ENCODE results near the gene KRTAP10-6. TPM values are rescaled to one million over a fixed set of nuclear protein-coding genes. Genes with fewer than 3 reads are reported as not detected.
"Not testable (repeated sequence)": the region's sequence is repeated elsewhere in the genome, so short reads cannot be mapped to it uniquely, and the experiment has no call there.

Gene KRTAP10-6
- not detected for polyA plus RNA-seq (2012; ENCODE audit: low read depth, missing spikeins)

GRCh38 chr21:44592446-44593311 lies at the start of gene KRTAP10-6:
TSS of gene KRTAP10-6 (minus strand) at chr21:44592505. CDS start at chr21:44592484, 21 bp downstream.
- TF ChIP-seq POU2F2 (IDR thresholded peaks at IDR 0.05; ENCODE audit: low read depth, low read length) (no peak), TAF1 (IDR thresholded peaks at IDR 0.05; ENCODE audit: low read depth, low read length) (no peak), SPI1 (IDR thresholded peaks at IDR 0.05; ENCODE audit: low read depth, low read length) (no peak), POLR2A (IDR thresholded peaks at IDR 0.05; ENCODE audit: low read depth, low read length) (no peak), PAX5 (IDR thresholded peaks at IDR 0.05; ENCODE audit: insufficient read depth, low read length, severe bottlenecking) (no peak), POLR2AphosphoS5 (IDR thresholded peaks at IDR 0.05; ENCODE audit: low read depth, low read length) (no peak)
- DNase-seq (ENCODE audit: insufficient read length, low spot score), result no peak
- no peak for FAIRE-seq

DNA sequence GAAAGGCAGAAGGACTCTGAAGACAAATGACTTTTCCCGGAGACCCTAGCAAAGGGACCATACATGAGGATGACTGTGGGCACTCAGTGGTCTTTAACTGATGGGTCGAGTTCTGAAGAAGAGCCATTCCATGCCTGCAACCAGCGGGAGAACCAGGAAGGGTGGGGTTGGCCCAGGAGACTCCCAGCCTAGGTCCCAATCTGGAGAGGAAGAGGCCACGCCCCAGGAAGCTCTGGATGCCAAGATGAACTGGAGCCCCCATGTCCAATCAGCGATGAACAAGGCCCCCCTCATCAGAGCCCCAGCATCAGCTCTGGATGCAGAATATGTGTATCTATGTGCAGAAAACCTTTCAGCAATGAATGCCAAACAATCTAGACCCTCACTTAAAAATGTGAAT lies 48.5 kb upstream of the KRTAP10-6 start:
- TF ChIP-seq PAX5 (IDR thresholded peaks at IDR 0.05; ENCODE audit: insufficient read depth, low read length, severe bottlenecking) (no peak), TAF1 (IDR thresholded peaks at IDR 0.05; ENCODE audit: low read depth, low read length) (no peak), POLR2A (IDR thresholded peaks at IDR 0.05; ENCODE audit: low read depth, low read length) (no peak), POLR2AphosphoS5 (IDR thresholded peaks at IDR 0.05; ENCODE audit: low read depth, low read length) (no peak), POU2F2 (IDR thresholded peaks at IDR 0.05; ENCODE audit: low read depth, low read length) (no peak), SPI1 (IDR thresholded peaks at IDR 0.05; ENCODE audit: low read depth, low read length) (no peak)
- FAIRE-seq (no peak), DNase-seq (ENCODE audit: insufficient read length, low spot score) (no peak)

DNA sequence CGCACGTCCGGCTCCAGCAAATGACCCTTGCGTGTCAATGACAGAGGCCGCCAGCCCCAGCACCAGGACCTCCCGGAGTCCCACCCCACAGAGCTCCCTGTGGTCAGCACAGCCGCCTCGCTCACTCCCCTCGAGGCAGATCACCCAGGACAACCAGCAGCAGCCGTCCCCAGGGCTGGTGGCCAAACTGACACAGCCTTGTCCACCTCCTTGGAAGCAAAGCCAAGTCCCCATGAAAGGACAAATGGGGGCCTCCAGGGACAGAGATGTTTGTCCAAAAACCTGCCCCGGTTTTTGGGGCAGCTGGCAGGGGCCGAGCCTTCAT lies 47.0 kb upstream of the KRTAP10-6 start:
- TF ChIP-seq SPI1 (IDR thresholded peaks at IDR 0.05; ENCODE audit: low read depth, low read length) (no peak), POLR2AphosphoS5 (IDR thresholded peaks at IDR 0.05; ENCODE audit: low read depth, low read length) (no peak), TAF1 (IDR thresholded peaks at IDR 0.05; ENCODE audit: low read depth, low read length) (no peak), POLR2A (IDR thresholded peaks at IDR 0.05; ENCODE audit: low read depth, low read length) (no peak), PAX5 (IDR thresholded peaks at IDR 0.05; ENCODE audit: insufficient read depth, low read length, severe bottlenecking) (no peak)
- DNase-seq (ENCODE audit: insufficient read length, low spot score) (no peak), FAIRE-seq (no peak)

DNA sequence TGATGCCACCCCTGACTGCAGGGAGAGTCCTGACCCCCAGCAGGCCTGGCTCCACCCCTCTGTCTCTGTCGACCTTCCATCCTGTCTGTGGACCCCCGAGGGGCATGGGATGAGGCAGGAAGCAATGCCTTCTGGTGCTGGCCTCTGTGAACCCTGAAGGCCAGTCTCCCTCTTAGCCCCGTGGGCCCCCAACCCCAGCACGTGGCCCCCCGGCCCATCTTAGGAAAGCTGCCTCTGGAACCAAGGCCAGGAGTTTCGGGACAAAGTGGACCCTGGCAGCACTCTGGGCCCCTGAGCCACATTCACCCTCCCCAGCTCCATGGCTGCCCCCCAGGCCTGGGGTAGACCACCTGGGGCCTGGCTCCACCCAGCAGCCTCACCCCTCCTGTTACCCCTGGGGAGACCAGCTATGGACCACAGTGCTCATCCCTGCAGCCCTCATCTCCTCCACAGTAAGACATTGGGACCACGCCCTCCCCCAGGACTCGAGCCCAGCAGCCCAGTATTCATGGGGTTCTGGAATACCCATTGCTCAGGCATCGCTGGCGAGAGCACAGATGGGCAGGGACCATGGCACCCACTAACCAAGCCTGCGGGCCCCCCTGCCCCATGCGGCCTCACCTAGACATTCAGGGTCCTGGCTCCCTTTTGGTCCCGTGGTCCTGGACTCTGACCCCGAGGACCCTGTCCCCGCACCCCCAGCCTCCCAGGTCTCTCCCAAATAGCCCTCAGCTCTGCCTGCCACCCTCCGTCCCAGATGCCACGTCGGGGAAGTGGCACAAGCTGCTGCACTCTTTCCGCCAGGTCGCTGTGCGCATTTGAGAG lies 46.4 kb upstream of the KRTAP10-6 start:
- FAIRE-seq, result not testable (repeated sequence)

DNA sequence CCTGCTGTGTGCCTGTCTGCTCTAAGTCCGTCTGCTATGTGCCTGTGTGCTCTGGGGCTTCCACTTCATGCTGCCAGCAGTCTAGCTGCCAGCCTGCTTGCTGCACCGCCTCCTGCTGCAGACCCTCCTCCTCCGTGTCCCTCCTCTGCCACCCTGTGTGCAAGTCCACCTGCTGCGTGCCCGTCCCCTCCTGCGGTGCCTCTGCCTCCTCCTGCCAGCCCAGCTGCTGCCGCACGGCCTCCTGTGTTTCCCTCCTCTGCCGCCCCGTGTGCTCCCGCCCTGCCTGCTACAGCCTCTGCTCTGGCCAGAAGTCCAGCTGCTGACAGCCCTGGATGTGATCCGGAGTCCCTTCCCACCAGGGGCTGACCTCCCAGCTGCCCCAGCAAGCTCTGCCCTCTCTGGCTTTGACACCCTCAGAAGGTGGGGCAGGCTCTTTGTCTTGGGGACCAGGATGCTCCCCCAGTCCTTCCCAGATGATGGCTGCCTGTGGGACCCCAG lies 45.6 kb upstream of the KRTAP10-6 start:
- not testable (repeated sequence) for DNase-seq (ENCODE audit: insufficient read length, low spot score)
- peak; percentile 52 for FAIRE-seq

More for the DNA sequence above, 46.4 kb upstream of the KRTAP10-6 start:
- DNase-seq (ENCODE audit: insufficient read length, low spot score), result not testable (repeated sequence)

DNA sequence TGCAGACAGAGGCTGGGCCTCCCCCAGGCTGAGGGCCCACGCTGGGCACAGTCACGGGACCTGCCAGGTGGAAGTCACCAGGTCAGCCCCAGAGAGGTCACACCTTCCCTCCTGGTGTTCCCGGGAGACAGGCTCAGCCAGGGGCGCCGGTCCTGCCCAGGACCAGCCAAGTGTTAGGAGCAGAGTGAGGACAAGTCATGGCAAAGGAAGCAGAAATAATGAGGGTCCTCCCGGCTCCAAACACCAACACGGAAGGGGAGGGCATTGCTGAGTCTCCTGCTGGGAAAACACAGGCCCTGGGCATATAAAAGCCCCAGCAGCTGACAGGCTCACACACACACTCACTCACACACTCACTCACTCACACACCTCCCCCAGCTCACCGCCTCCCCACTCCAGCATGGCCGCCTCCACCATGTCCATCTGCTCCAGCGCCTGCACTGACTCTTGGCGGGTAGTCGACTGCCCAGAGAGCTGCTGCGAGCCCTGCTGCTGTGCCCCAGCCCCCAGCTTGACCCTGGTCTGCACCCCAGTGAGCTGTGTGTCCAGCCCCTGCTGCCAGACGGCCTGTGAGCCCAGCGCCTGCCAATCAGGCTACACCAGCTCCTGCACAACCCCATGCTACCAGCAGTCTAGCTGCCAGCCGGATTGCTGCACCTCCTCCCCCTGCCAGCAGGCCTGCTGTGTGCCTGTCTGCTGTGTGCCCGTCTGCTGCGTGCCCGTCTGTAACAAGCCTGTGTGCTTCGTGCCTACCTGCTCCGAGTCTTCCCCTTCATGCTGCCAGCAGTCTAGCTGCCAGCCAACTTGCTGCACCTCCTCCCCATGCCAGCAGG lies 44.9 kb upstream of the KRTAP10-6 start, which contains the start of gene KRTAP10-10:
Gene KRTAP10-10, plus strand, starts transcription at position 339 of the 833 bp plus-strand sequence. Its CDS starts 62 bp downstream, at position 401.
- no peak for FAIRE-seq
- TF ChIP-seq PAX5 (IDR thresholded peaks at IDR 0.05; ENCODE audit: insufficient read depth, low read length, severe bottlenecking), result no peak
- TF ChIP-seq POU2F2 (IDR thresholded peaks at IDR 0.05; ENCODE audit: low read depth, low read length), result no peak
- no peak for DNase-seq (ENCODE audit: insufficient read length, low spot score)

- FAIRE-seq (no peak), DNase-seq (ENCODE audit: insufficient read length, low spot score) (no peak)
- TF ChIP-seq POLR2AphosphoS5 (IDR thresholded peaks at IDR 0.05; ENCODE audit: low read depth, low read length) (no peak), POLR2A (IDR thresholded peaks at IDR 0.05; ENCODE audit: low read depth, low read length) (no peak), TAF1 (IDR thresholded peaks at IDR 0.05; ENCODE audit: low read depth, low read length) (no peak), POU2F2 (IDR thresholded peaks at IDR 0.05; ENCODE audit: low read depth, low read length) (no peak), SPI1 (IDR thresholded peaks at IDR 0.05; ENCODE audit: low read depth, low read length) (no peak), PAX5 (IDR thresholded peaks at IDR 0.05; ENCODE audit: insufficient read depth, low read length, severe bottlenecking) (no peak)
Observed at GRCh38 chr21:44636209-44637017, 44.1 kb upstream of the KRTAP10-6 start.

- TF ChIP-seq POLR2A (IDR thresholded peaks at IDR 0.05; ENCODE audit: low read depth, low read length), result no peak
- no peak for TF ChIP-seq PAX5 (IDR thresholded peaks at IDR 0.05; ENCODE audit: insufficient read depth, low read length, severe bottlenecking)
- no peak for TF ChIP-seq TAF1 (IDR thresholded peaks at IDR 0.05; ENCODE audit: low read depth, low read length)
- FAIRE-seq (no peak), DNase-seq (ENCODE audit: insufficient read length, low spot score) (no peak)
Observed at GRCh38 chr21:44632067-44632466, 39.8 kb upstream of the KRTAP10-6 start.

- TF ChIP-seq POU2F2 (IDR thresholded peaks at IDR 0.05; ENCODE audit: low read depth, low read length) (no peak), POLR2AphosphoS5 (IDR thresholded peaks at IDR 0.05; ENCODE audit: low read depth, low read length) (no peak)
- no peak for FAIRE-seq
- no peak for DNase-seq (ENCODE audit: insufficient read length, low spot score)
Observed at GRCh38 chr21:44630440-44630839, 38.1 kb upstream of the KRTAP10-6 start.
